Activated CD4-positive, alpha-beta T cell treated with anti-CD3 and anti-CD28 coated beads for 36 hours (primary cell): ENCODE measurements around the gene CPNE5. TPM values are rescaled to one million over a fixed set of nuclear protein-coding genes. Genes with fewer than 3 reads are reported as not detected.
A peak's percentile ranks its signal among the peaks of the same experiment; 100 is the strongest.

Experiments used
- ATAC-seq: fragments of 200-7000 bp; cut with Tn5 transposase; one replicate; pipeline ENCODE4 v1.10.0; 2021; ENCODE audit warnings: mild to moderate bottlenecking, moderate library complexity
- CTCF ChIA-PET: fragments of 350-600 bp; sonication (Branson Sonifier 250); formaldehyde crosslinking; loops from one replicate; lab custom pipeline; 2021; ENCODE audit warnings: antibody characterized with exemption; lab: Charles Lee
- POLR2A ChIA-PET: fragments of 350-600 bp; sonication (Branson Sonifier 250); formaldehyde crosslinking; loops from one replicate; lab custom pipeline; 2021; ENCODE audit warnings: antibody characterized with exemption, inconsistent platforms; lab: Charles Lee
- DNase-seq: peaks from one replicate; pipeline ENCODE4 v3.0.0-alpha.2; 2020
- H3K27ac Mint-ChIP-seq: one replicate; pipeline ENCODE4 v1.8.0; 2021; ENCODE audit warnings: mixed read lengths
- H3K27me3 Mint-ChIP-seq: one replicate; pipeline ENCODE4 v1.8.0; 2021; ENCODE audit warnings: mixed read lengths
- H3K36me3 Mint-ChIP-seq: one replicate; pipeline ENCODE4 v1.8.0; 2021; ENCODE audit warnings: low read depth, mixed read lengths
- H3K4me1 Mint-ChIP-seq: one replicate; pipeline ENCODE4 v1.8.0; 2021; ENCODE audit warnings: mixed read lengths
- H3K4me3 Mint-ChIP-seq: one replicate; pipeline ENCODE4 v1.8.0; 2021; ENCODE audit warnings: mild to moderate bottlenecking, moderate library complexity, mixed read lengths
- H3K9me3 Mint-ChIP-seq: one replicate; pipeline ENCODE4 v1.8.0; 2021; ENCODE audit warnings: low read depth, mixed read lengths
- intact Hi-C, 2 experiments: fragments of 100-400 bp; cut with DNase I in 1 of 2; cut with micrococcal nuclease in 1 of 2; formaldehyde crosslinking; loops; one replicate each; pipeline versions ENCODE4 v1.14.2 to v1.15.1; 2022 to 2024; cut with DNase I, micrococcal nuclease
- total RNA-seq, 2 experiments: library from RNA; stranded (reverse); gene quantifications; one replicate each; pipeline ENCODE4 v1.2.3, GENCODE V29; 2021

The CPNE5 gene
- total RNA-seq, 2 experiments from 2014 or later, result 1.1 to 1.3 TPM

DNA sequence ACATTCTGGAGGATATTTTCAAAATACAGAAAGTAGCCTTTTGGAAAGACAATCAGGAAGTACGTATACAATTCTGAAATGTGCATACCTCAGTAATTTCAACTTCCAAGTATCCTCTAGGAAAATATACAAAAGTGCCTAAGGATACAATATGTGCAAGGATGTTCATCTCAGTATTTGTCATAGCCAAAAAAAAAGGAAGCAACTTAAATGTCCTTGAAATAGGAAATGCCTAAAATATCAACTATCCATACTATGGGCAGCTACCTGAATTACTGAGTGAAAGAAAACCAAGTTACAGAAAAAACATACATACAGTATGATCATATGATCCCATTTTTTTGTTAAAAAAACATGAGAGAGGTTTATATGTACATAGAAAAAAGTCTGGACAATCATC, 33.9 kb upstream of the CPNE5 start:
- CTCF ChIA-PET, result interaction anchor here (0.7 to 6.3 kb wide), 8 partner anchors 11 to 258 kb away, joined by 3 to 91 read pairs (median 10); partner anchors contain the start of gene C6orf89
- POLR2A ChIA-PET, result interaction anchor here (1.1 kb wide), 1 partner anchor 111 kb away, joined by 3 read pairs; no protein-coding TSS in a partner anchor
- H3K27me3 Mint-ChIP-seq, result peaks cover 2% of the 10 kb centered on the region
- H3K9me3 Mint-ChIP-seq, result no peaks in the 10 kb centered on the region
- H3K36me3 Mint-ChIP-seq, result peaks cover 45% of the 10 kb centered on the region
- H3K27ac Mint-ChIP-seq, result peak overlapping the region; percentile 99
- intact Hi-C loops, result loop anchor here in 1 of 2 experiments (5.0 kb wide), 4 partner anchors 276 to 334 kb away; partner anchors contain the start of genes PIM1 and STK38
- H3K4me3 Mint-ChIP-seq, result peak overlapping the region; percentile 98
- DNase-seq (no peak), ATAC-seq (no peak)
- H3K4me1 Mint-ChIP-seq, result peaks cover 50% of the 10 kb centered on the region

DNA sequence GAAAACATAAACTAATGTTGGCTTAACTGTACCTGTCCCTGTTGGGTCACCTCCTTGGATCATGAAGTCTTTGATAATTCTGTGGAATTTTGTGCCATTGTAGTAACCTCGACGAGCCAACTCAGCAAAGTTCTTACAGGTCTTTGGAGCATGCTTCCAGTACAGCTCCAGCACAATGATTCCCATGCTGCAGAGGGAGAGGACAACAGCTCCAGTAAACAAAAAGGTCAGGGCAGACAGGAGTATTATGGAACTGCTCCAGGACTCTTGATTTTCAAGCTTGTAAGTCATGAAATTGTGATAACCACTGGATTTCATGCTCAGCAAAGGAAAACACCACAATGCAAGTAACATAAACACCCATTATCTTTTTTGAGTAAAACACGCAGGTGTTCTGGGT, 32.4 kb upstream of the CPNE5 start:
- no peak overlapping the region for H3K4me3 Mint-ChIP-seq
- H3K4me1 Mint-ChIP-seq, result peaks cover 65% of the 10 kb centered on the region
- H3K27me3 Mint-ChIP-seq, result no peaks in the 10 kb centered on the region
- H3K36me3 Mint-ChIP-seq, result peaks cover 58% of the 10 kb centered on the region
- intact Hi-C loops, result loop anchor here in 1 of 2 experiments (2.0 to 5.0 kb wide), 5 partner anchors 13 to 336 kb away; partner anchors contain the start of genes C6orf89, PIM1 and STK38
- no peak for ATAC-seq
- H3K27ac Mint-ChIP-seq, result peak overlapping the region; percentile 89
- CTCF ChIA-PET, result interaction anchor here (0.6 to 6.3 kb wide), 5 partner anchors 13 to 526 kb away, joined by 3 to 91 read pairs (median 30); partner anchors contain the start of gene C6orf89
- POLR2A ChIA-PET, result no interaction called here
- no peak for DNase-seq
- H3K9me3 Mint-ChIP-seq, result no peaks in the 10 kb centered on the region

DNA sequence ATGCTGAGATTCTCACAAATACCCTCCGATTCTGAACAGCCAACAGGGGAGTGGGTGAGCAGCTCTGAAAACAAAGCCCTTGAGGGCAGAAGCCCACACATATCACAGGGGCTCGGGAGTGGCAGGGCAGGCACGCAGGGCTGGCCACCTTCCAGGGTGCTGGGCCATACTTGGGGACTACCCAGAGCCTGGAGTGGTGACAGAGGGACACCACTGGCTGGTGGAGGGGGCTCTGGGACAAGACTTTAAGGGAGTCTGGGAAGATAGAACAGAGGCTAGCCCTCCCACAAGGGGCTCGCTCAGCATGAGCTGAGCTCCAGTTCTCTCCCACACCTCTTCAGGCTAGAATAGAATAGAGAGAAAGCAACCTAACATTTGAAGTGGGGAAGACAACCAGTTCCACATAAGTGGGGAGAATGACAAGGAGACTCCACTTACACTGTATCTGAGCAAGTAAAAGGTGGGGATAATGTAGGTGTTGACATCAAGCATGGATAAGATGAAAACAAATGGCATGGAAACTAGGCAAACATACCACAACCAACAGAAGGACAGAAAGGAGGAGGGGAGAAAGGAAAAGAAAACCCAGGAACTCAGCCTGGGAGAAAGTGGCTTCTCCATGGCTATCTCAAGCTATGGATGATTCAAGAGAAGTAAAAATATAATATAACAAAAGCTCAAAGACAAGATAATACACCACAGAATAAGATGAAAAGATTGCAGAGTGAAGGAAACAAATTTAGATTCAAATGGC, 28.4 kb upstream of the CPNE5 start:
- Mint-ChIP-seq H3K4me3 (no peak overlapping the region), H3K4me1 (peaks cover 65% of the 10 kb centered on the region), H3K27me3 (no peaks in the 10 kb centered on the region), H3K27ac (peak overlapping the region; percentile 10), H3K9me3 (no peaks in the 10 kb centered on the region), H3K36me3 (peaks cover 80% of the 10 kb centered on the region)
- POLR2A ChIA-PET, result no interaction called here
- ATAC-seq (no peak), DNase-seq (no peak)
- intact Hi-C loops, result loop anchor here in 1 of 2 experiments (2.0 kb wide), 1 partner anchor 27 kb away; no protein-coding TSS in a partner anchor
- CTCF ChIA-PET, result interaction anchor here (0.6 to 1.1 kb wide), 3 partner anchors 47 to 439 kb away, joined by 3 to 4 read pairs (median 3); no protein-coding TSS in a partner anchor

DNA sequence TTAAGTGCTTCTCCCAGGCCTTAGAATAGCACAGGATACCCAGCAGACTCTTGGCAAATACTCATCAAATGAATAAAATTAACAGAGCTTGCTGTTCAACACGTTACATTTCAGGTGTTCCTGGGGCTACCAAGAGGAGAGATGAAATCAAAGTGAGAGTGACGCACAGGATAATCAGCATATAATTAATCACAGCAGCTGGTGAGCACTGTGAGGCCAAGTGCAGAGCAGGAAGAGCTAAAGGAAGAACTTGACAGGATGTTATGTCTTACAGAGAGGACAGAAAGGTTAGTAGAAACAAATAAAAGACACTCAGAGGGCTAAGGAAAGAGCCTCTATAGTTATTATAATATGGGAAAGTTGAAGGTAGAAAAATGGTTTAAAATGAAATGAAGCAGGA, 26.6 kb upstream of the CPNE5 start:
- intact Hi-C loops, result loop anchor here in 1 of 2 experiments (2.0 kb wide), 1 partner anchor 25 kb away; no protein-coding TSS in a partner anchor
- Mint-ChIP-seq H3K36me3 (peaks cover 75% of the 10 kb centered on the region), H3K27me3 (no peaks in the 10 kb centered on the region), H3K4me3 (no peak overlapping the region), H3K27ac (peak overlapping the region; percentile 38), H3K4me1 (peaks cover 50% of the 10 kb centered on the region), H3K9me3 (no peaks in the 10 kb centered on the region)
- ATAC-seq (peak; percentile 41), DNase-seq (no peak)
- ChIA-PET CTCF (interaction anchor here (0.5 to 1.5 kb wide), 5 partner anchors 9 to 231 kb away, joined by 3 to 6 read pairs (median 4); partner anchors contain the start of gene MTCH1), POLR2A (interaction anchor here (0.6 kb wide), 1 partner anchor 750 kb away, joined by 20 read pairs; no protein-coding TSS in a partner anchor)

DNA sequence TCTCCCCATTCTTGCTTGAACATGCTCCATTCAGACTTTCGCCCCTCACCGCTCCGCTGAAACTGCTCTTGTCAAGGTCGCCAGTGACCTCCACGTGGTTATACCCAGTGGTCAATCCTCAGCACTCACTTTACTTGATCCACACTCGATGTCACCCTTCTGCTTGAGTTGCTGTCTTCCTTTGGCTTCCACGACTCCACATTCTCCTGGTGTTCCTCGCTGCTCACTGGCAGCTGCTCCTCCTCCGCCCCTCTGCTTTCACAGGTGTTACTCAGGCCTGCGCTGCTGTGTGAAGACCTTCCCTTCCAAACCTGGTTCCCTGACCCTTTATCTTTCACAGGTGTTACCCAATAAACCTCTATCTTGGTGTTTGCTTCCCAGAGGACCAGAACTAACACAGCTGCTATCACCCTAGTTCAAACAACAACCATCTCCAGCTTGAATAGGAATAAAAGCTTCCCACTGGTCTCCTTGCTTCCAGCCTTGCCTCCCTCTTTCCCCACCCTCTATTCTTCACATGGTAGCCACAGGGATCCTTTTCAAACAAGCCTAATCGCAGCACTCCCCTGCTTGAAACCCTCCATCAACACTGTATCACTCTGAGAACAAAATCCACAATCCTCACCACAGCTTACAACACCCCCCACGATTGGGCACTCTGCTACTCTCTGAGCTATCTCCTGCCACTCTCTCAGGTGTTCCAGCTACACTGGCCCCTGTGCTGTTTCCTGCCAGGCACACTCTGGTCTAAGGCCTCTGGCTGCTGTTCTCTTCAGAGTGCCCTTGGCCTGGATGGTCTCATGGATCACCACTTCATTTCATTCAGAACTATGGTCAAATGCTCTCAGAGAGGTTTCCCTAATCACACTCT, 24.7 kb upstream of the CPNE5 start:
- DNase-seq (no peak), ATAC-seq (no peak)
- peak overlapping the region; percentile 21 for H3K27ac Mint-ChIP-seq
- peaks cover 39% of the 10 kb centered on the region for H3K4me1 Mint-ChIP-seq
- no peaks in the 10 kb centered on the region for H3K27me3 Mint-ChIP-seq
- intact Hi-C loops, result no loop called here
- ChIA-PET POLR2A (no interaction called here), CTCF (interaction anchor here (0.9 to 3.4 kb wide), 4 partner anchors 13 to 97 kb away, joined by 3 to 30 read pairs (median 3); partner anchors contain the start of gene C6orf89)
- no peak overlapping the region for H3K4me3 Mint-ChIP-seq
- no peaks in the 10 kb centered on the region for H3K9me3 Mint-ChIP-seq
- H3K36me3 Mint-ChIP-seq, result peaks cover 65% of the 10 kb centered on the region

DNA sequence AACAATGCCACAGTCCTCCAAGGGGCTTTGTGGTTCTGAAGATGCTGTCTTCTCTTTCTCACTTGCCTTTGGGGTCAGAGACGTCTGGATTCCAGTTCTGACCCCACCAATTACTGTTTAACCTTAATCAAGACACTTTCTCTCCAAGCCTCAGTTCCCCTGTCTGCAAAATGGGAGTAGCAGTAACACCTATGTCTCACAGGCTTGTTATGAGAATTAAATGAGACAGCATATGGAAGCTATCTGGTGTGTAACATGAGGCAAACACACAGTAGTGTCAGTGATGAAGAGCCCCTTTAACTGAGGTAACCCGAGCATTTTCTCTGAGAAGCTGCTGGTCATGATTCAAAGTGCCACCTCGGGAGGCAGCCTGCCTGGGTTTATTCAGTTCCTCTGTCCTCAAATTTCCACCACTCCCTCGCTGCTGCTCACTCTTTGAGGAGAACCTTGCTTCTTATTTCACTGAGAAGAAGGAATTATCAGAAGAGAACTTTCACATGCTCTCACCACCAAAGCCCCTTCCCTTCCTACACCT, 23.7 kb upstream of the CPNE5 start:
- intact Hi-C loops, result no loop called here
- Mint-ChIP-seq H3K4me1 (peaks cover 35% of the 10 kb centered on the region), H3K27ac (no peak overlapping the region), H3K9me3 (no peaks in the 10 kb centered on the region), H3K36me3 (peaks cover 56% of the 10 kb centered on the region), H3K27me3 (no peaks in the 10 kb centered on the region), H3K4me3 (no peak overlapping the region)
- DNase-seq (no peak), ATAC-seq (no peak)
- ChIA-PET POLR2A (no interaction called here), CTCF (interaction anchor here (3.4 kb wide), 1 partner anchor 12 kb away, joined by 30 read pairs; no protein-coding TSS in a partner anchor)

DNA sequence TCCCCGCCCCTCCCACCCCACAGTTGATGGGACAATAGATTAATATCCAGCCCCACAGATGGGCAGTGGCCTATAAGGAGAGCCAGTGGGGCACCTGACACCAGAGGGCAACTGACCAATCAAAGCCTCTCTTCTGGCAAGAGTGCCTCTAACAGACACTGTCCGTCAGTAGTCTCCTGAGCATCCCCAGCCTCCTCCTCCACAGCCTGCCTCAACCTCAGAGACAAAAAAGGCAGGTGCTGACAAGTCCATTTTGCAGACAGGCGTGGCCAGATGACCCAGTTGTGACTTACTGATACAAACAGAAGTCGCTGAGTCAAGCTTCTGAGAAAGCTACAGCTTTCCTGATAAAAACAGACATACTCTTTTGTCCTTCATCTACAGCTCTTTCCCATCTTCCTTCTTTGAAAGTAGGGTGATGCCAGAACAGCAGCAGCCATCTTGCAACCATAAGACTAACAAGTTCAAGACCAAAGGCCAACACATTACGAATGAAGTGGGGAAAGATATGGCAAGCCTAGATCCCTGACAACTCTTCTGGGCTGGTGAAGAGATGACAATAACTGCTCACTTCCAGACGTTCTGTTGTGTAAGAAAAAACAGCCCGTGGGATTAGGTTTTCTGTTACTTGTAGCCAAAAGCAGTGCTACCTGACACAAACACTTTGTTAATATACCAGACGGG, 23.1 kb upstream of the CPNE5 start:
- peaks cover 28% of the 10 kb centered on the region for H3K4me1 Mint-ChIP-seq
- intact Hi-C loops, result no loop called here
- no peak overlapping the region for H3K27ac Mint-ChIP-seq
- CTCF ChIA-PET, result interaction anchor here (3.4 kb wide), 1 partner anchor 11 kb away, joined by 30 read pairs; no protein-coding TSS in a partner anchor
- no peaks in the 10 kb centered on the region for H3K9me3 Mint-ChIP-seq
- H3K36me3 Mint-ChIP-seq, result peaks cover 50% of the 10 kb centered on the region
- POLR2A ChIA-PET, result no interaction called here
- ATAC-seq (peak; percentile 47), DNase-seq (no peak)
- no peaks in the 10 kb centered on the region for H3K27me3 Mint-ChIP-seq
- H3K4me3 Mint-ChIP-seq, result no peak overlapping the region

DNA sequence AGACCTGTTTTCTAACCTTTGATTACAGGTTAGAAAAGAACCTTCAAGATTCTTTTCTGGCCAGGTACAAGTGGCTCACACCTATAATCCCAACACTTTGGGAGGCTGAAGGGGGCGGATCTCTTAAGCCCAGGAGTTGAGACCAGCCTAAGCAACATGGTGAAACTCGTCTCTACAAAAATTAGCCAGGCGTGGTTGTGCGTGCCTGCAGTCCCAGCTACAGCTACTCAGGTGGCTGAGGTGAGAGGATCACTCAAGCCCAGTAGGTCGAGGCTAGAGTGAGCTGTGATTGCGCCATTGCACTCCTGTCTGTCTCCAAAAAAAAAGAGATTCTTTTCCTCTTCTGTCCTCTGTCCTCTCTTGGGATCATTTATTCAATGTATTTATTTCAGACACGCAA, 20.9 kb upstream of the CPNE5 start:
- ATAC-seq, result no peak
- Mint-ChIP-seq H3K9me3 (no peaks in the 10 kb centered on the region), H3K27me3 (no peaks in the 10 kb centered on the region), H3K27ac (no peak overlapping the region), H3K36me3 (peaks cover 46% of the 10 kb centered on the region), H3K4me3 (no peak overlapping the region), H3K4me1 (peaks cover 9% of the 10 kb centered on the region)
- intact Hi-C loops, result no loop called here
- ChIA-PET POLR2A (no interaction called here), CTCF (interaction anchor here (0.6 to 2.7 kb wide), 5 partner anchors 9 to 735 kb away, joined by 3 to 18 read pairs (median 3); no protein-coding TSS in a partner anchor)
- DNase-seq, result no peak

DNA sequence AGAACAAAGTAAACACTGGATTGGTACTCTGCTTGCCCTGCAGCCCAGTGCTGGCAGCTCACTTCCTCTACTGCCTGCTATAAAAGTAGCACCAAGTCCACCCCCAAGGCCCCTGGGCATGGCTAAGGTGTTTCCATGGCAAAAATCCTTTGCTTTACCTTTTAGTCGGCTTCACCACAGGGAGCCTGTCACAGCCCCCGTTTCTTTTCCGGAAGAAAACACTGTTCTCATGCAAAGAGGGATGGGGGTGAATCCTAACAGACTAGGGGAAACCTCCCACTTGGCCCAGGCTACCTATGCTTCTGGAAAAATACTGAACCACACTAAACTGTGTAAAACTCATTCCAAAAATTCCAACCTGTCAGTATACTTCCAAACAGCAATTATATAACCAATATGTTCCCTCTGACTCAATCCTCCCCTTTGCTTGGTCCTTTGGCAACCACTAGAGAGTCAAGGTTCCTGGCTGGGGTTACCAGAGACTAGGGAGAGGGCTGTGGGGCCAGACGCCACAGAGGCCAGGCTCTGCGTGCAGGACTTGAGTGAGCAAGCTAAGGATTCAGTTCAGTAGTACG, 19.2 kb upstream of the CPNE5 start:
- ChIA-PET POLR2A (no interaction called here), CTCF (interaction anchor here (2.7 kb wide), 1 partner anchor 7 kb away, joined by 18 read pairs; no protein-coding TSS in a partner anchor)

DNA sequence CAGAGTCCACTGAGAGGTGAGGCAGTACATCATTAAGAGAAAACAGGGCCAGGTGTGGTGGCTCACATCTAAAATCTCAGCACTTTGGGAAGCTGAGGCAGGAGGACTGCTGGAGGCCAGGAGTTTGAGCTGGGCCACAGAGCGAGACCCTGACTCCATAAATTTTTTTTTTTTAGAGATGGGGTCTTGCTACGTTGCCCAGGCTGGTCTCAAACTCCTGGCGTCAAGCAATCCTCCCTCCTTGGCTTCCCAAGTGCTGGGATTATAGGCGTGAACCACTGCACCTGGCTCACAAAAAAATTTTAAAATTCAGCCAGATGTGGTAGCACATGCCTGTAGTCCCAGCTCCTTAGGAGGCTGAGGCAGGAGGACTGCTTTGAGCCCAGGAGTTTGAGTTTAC, 18.1 kb upstream of the CPNE5 start:
- CTCF ChIA-PET, result interaction anchor here (0.6 to 1.3 kb wide), 4 partner anchors 8 to 73 kb away, joined by 3 read pairs; no protein-coding TSS in a partner anchor
- Mint-ChIP-seq H3K9me3 (no peaks in the 10 kb centered on the region), H3K4me1 (peaks cover 2% of the 10 kb centered on the region), H3K36me3 (peaks cover 42% of the 10 kb centered on the region), H3K4me3 (no peak overlapping the region), H3K27ac (no peak overlapping the region), H3K27me3 (no peaks in the 10 kb centered on the region)
- POLR2A ChIA-PET, result interaction anchor here (0.7 kb wide), 1 partner anchor 79 kb away, joined by 6 read pairs; no protein-coding TSS in a partner anchor
- ATAC-seq, result no peak
- DNase-seq, result no peak
- intact Hi-C loops, result no loop called here

More for the DNA sequence above, 19.2 kb upstream of the CPNE5 start:
- intact Hi-C loops, result no loop called here
- Mint-ChIP-seq H3K27ac (no peak overlapping the region), H3K4me3 (no peak overlapping the region), H3K4me1 (peaks cover 2% of the 10 kb centered on the region), H3K27me3 (no peaks in the 10 kb centered on the region), H3K36me3 (peaks cover 42% of the 10 kb centered on the region), H3K9me3 (no peaks in the 10 kb centered on the region)
- DNase-seq (no peak), ATAC-seq (no peak)
